Ascending aorta (tissue), 2 donors: ENCODE measurements around the gene ZNF329. TPM values are rescaled to one million over a fixed set of nuclear protein-coding genes. Genes with fewer than 3 reads are reported as not detected.
A peak's percentile ranks its signal among the peaks of the same experiment; 100 is the strongest.

ENCODE experiments used
- DNase-seq, 2 donors: peaks; one replicate each; pipeline ENCODE4 v3.0.0-alpha.2; 2019; ENCODE audit warnings: low spot score in 2 of 2
- H3K27ac ChIP-seq, 2 donors: fragments of 200-600 bp; sonication (generic); one replicate each; pipeline ENCODE4 v1.5.1; 2016 to 2017; ENCODE audit warnings: mild to moderate bottlenecking in 1 of 2
- H3K27me3 ChIP-seq: fragments of 200-600 bp; sonication (generic); one replicate; pipeline ENCODE4 v1.5.1; 2017
- H3K36me3 ChIP-seq, 2 donors: fragments of 200-600 bp; sonication (generic); one replicate each; pipeline ENCODE4 v1.5.1; 2016
- H3K4me1 ChIP-seq, 2 donors: fragments of 200-600 bp; sonication (generic); one replicate each; pipeline ENCODE4 v1.5.1; 2016 to 2017; ENCODE audit warnings: mild to moderate bottlenecking in 1 of 2
- H3K4me3 ChIP-seq, 2 donors: fragments of 200-600 bp; sonication (generic); one replicate each; pipeline ENCODE4 v1.5.1; 2016 to 2017; ENCODE audit warnings: mild to moderate bottlenecking in 1 of 2
- H3K9me3 ChIP-seq, 2 donors: fragments of 200-600 bp; sonication (generic); one replicate each; pipeline ENCODE4 v1.5.1; 2016
- intact Hi-C: fragments of 100-400 bp; cut with DNase I; formaldehyde crosslinking; loops from one replicate; pipeline ENCODE4 v1.15.1; 2023
- total RNA-seq: library from RNA; depleted of rRNA; stranded (reverse); fragments of >200 nt; gene quantifications from one replicate; pipeline ENCODE4 v1.1.0, GENCODE V29; 2016
- TF ChIP-seq, protein P1 (sequence below), 3 experiments: fragments of 200-600 bp in 2 of 3; fragments of 450-650 bp in 1 of 3; sonication (generic) in 2 of 3; IDR thresholded peaks; one replicate each; pipeline ENCODE4 v1.5.1; 2016 to 2019; ENCODE audit warnings: antibody characterized with exemption in 3 of 3, mild to moderate bottlenecking in 1 of 3, moderate library complexity in 1 of 3

Gene ZNF329
- total RNA-seq, 1 donor from 2014 or later: 3.8 TPM

GRCh38 chr19:58181902-58182576, 31.4 kb upstream of the ZNF329 start:
- peak overlapping the region; percentile 84 to 93 for H3K4me3 ChIP-seq
- no peak for DNase-seq
- H3K4me1 ChIP-seq: no peaks in the 10 kb centered on the region
- intact Hi-C loops: loop anchor here (10.0 kb wide), 1 partner anchor 123 kb away; the partner anchor contains the start of gene ERVK3-1
- peaks cover 35 to 43% of the 10 kb centered on the region in 2 donors for H3K36me3 ChIP-seq
- no peaks in the 10 kb centered on the region for H3K27me3 ChIP-seq
- TF ChIP-seq, protein P1, sequence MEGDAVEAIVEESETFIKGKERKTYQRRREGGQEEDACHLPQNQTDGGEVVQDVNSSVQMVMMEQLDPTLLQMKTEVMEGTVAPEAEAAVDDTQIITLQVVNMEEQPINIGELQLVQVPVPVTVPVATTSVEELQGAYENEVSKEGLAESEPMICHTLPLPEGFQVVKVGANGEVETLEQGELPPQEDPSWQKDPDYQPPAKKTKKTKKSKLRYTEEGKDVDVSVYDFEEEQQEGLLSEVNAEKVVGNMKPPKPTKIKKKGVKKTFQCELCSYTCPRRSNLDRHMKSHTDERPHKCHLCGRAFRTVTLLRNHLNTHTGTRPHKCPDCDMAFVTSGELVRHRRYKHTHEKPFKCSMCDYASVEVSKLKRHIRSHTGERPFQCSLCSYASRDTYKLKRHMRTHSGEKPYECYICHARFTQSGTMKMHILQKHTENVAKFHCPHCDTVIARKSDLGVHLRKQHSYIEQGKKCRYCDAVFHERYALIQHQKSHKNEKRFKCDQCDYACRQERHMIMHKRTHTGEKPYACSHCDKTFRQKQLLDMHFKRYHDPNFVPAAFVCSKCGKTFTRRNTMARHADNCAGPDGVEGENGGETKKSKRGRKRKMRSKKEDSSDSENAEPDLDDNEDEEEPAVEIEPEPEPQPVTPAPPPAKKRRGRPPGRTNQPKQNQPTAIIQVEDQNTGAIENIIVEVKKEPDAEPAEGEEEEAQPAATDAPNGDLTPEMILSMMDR (IDR thresholded peaks at IDR 0.05): peak in 2 of 3 experiments; percentile 6 to 30
- H3K9me3 ChIP-seq: peaks cover 86 to 92% of the 10 kb centered on the region in 2 donors
- peak overlapping the region; percentile 99 for H3K27ac ChIP-seq

DNA sequence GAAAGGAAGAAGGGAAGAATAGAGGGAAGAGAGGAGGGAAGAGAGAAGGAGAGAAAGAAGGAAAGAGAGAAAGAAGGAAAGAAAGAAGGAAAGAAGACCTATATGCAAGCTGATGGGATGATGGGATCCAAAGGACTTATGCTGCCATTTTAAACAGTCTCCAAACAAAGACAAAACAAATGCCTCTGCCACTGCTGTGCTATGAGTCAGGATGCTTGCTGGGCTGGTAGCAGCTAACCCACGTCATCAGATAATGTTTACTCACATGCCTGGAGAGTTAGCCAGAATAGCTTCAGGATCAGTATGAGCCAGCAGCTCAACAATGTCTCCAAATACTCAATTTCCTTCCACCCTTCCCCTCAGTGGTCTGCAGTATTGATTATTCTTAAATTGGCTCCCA, 20.3 kb upstream of the ZNF329 start:
- Histone ChIP-seq H3K4me3 (no peak overlapping the region), H3K27ac (no peak overlapping the region), H3K36me3 (no peaks in the 10 kb centered on the region), H3K27me3 (no peaks in the 10 kb centered on the region), H3K4me1 (no peaks in the 10 kb centered on the region), H3K9me3 (peaks cover 83 to 98% of the 10 kb centered on the region in 2 donors)
- no peak for DNase-seq
- intact Hi-C loops: no loop called here
- TF ChIP-seq, protein P1 (IDR thresholded peaks at IDR 0.05): no peak

DNA sequence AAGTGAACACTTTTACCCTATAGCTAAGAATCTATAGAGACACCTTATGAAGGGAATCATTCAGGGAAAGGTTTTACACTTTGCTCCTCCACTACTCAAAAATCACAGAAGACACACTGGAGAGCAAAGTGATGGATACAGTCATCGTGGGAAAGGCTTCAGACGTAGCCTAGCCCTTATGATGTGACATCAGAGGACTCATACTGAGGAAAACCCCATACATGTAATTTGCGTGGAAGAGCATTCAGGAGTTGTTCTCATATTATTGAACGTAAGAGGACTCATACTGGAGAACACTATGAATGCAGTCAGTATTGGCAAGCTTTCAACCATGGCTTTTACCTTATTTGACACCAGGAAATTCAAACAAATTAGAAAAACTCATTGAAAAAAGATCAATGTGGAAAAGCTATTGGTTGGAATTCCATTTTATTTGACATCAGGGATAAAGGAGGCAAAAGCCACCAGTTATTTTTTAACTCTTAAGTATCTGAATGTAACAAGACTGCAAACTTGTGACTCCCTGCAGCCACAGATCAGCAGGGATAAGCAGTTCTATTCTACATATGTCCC, 16.2 kb upstream of the ZNF329 start:
- peaks cover 67 to 99% of the 10 kb centered on the region in 2 donors for H3K9me3 ChIP-seq
- intact Hi-C loops: no loop called here
- H3K4me3 ChIP-seq: no peak overlapping the region
- no peak overlapping the region for H3K27ac ChIP-seq
- no peak for DNase-seq
- TF ChIP-seq, protein P1 (IDR thresholded peaks at IDR 0.05): no peak
- no peaks in the 10 kb centered on the region for H3K4me1 ChIP-seq
- H3K27me3 ChIP-seq: no peaks in the 10 kb centered on the region
- no peaks in the 10 kb centered on the region for H3K36me3 ChIP-seq

GRCh38 chr19:58166268-58166667, 15.7 kb upstream of the ZNF329 start:
- Histone ChIP-seq H3K36me3 (no peaks in the 10 kb centered on the region), H3K9me3 (peaks cover 62 to 95% of the 10 kb centered on the region in 2 donors), H3K27me3 (no peaks in the 10 kb centered on the region), H3K27ac (no peak overlapping the region), H3K4me1 (no peaks in the 10 kb centered on the region), H3K4me3 (no peak overlapping the region)
- no peak for DNase-seq
- TF ChIP-seq, protein P1 (IDR thresholded peaks at IDR 0.05): no peak
- intact Hi-C loops: no loop called here

- no peaks in the 10 kb centered on the region for H3K27me3 ChIP-seq
- DNase-seq: no peak
- H3K27ac ChIP-seq: no peak overlapping the region
- H3K4me1 ChIP-seq: peaks cover 5 to 16% of the 10 kb centered on the region in 2 donors
- H3K9me3 ChIP-seq: peaks cover 11 to 12% of the 10 kb centered on the region in 2 donors
- H3K4me3 ChIP-seq: no peak overlapping the region
- TF ChIP-seq, protein P1 (IDR thresholded peaks at IDR 0.05): no peak
- no peaks in the 10 kb centered on the region for H3K36me3 ChIP-seq
- intact Hi-C loops: loop anchor here (10.0 kb wide), 5 partner anchors 412 to 1842 kb away; partner anchors contain the start of genes ZIK1, ZNF583, ZNF772 and ZNF776
Observed at GRCh38 chr19:58157045-58157728, 6.6 kb upstream of the ZNF329 start.
